AG04450 (cell line): Measurements from ENCODE around the gene CARNS1. TPM values are rescaled to one million over a fixed set of nuclear protein-coding genes. Genes with fewer than 3 reads are reported as not detected.

Source experiments
- CTCF ChIA-PET: fragments of 300-600, 350-600 bp; formaldehyde crosslinking; extraction: SDS; loops from one replicate; lab custom pipeline; 2022; ENCODE audit warnings: antibody characterized with exemption, inconsistent platforms; lab: Charles Lee
- POLR2A ChIA-PET: fragments of 350-600 bp; formaldehyde crosslinking; extraction: SDS; loops from one replicate; lab custom pipeline; 2021; ENCODE audit warnings: antibody characterized with exemption, inconsistent platforms; lab: Yijun Ruan, JAX
- DNase-seq: peaks from one replicate; pipeline ENCODE4 v3.0.0-alpha.2; 2011; ENCODE audit warnings: low read depth, low spot score
- H3K27ac ChIP-seq: one replicate; pipeline ENCODE4 v1.5.1; 2012; ENCODE audit warnings: low read depth, low read length, control low read depth
- H3K27me3 ChIP-seq: one replicate; pipeline ENCODE4 v1.6.0; 2012; ENCODE audit warnings: low read length; ENCODE audit not compliant: control insufficient read depth, insufficient read depth
- H3K4me3 ChIP-seq: 2 replicates; pipeline ENCODE4 v1.5.1; 2011; ENCODE audit warnings: mild to moderate bottlenecking, low read depth, low read length, control low read depth
- H3K9me3 ChIP-seq: 2 replicates; pipeline ENCODE4 v1.5.1; 2012; ENCODE audit warnings: low read length; ENCODE audit not compliant: control insufficient read depth, insufficient read depth
- polyA plus RNA-seq: library from polyadenylated mRNA; depleted of rRNA; stranded (reverse); fragments of >200 nt; gene quantifications from 2 replicates; pipeline ENCODE4 v1.2.3, GENCODE V29; 2011
- TF ChIP-seq, protein P1 (sequence below): IDR thresholded peaks from 2 replicates; pipeline ENCODE4 v1.5.1; 2011; ENCODE audit warnings: low read depth, low read length, control low read depth, inconsistent platforms

CARNS1 gene
- polyA plus RNA-seq, 1 experiment, result 0.09 TPM

DNA sequence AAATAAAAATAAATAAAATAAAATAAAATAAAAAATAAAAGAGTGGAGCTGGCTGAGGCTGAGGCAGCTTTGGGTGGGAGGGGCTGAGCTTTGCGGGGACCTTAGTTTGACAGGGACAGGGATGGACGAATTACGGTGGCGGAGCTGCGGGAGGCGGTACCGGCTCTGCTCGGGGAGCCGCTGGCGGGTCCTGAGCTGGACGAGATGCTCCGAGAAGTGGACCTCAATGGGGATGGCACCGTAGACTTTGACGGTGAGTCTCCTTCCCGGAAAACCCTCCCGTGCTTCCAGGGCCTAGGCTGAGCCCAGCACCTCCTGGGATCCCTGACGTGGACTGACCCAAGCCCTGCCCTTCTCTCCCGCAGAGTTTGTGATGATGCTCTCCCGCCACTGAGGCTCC, 42.8 kb downstream of the CARNS1 start:
- DNase-seq, result no peak
- Histone ChIP-seq H3K27ac (no peak overlapping the region), H3K4me3 (no peak overlapping the region), H3K9me3 (no peaks in the 10 kb centered on the region; the same call in 1 of the 2 replicates), H3K27me3 (peaks cover 21% of the 10 kb centered on the region)
- TF ChIP-seq, protein P1, sequence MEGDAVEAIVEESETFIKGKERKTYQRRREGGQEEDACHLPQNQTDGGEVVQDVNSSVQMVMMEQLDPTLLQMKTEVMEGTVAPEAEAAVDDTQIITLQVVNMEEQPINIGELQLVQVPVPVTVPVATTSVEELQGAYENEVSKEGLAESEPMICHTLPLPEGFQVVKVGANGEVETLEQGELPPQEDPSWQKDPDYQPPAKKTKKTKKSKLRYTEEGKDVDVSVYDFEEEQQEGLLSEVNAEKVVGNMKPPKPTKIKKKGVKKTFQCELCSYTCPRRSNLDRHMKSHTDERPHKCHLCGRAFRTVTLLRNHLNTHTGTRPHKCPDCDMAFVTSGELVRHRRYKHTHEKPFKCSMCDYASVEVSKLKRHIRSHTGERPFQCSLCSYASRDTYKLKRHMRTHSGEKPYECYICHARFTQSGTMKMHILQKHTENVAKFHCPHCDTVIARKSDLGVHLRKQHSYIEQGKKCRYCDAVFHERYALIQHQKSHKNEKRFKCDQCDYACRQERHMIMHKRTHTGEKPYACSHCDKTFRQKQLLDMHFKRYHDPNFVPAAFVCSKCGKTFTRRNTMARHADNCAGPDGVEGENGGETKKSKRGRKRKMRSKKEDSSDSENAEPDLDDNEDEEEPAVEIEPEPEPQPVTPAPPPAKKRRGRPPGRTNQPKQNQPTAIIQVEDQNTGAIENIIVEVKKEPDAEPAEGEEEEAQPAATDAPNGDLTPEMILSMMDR, result no peak
- ChIA-PET CTCF (interaction anchor here (0.5 kb wide), 1 partner anchor 21 kb away, joined by 5 read pairs; no protein-coding TSS in a partner anchor), POLR2A (interaction anchor here (0.6 kb wide), 1 partner anchor 9 kb away, joined by 3 read pairs; no protein-coding TSS in a partner anchor)

DNA sequence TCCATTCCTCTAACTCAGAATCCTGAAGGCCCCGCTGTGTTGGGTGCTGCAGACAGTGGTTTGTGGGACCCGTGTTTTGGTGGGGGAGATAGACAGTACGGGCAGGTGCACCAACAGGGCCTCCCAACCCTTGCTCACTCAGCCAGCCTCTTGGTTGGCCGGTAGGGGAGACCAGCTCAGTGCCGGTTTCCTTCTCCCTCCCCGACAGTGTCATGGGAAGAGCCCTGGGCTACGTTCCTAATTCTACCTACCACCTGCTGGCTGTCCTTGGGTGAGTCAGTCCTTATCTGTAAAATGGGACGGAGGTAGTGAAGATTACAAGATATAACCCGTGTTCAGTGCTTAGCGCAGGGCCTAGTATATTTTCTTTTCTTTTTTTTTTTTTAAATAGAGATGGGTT, 47.7 kb downstream of the CARNS1 start:
- Histone ChIP-seq H3K27me3 (peaks cover 2% of the 10 kb centered on the region), H3K4me3 (no peak overlapping the region), H3K9me3 (peaks cover 8% of the 10 kb centered on the region; the same call in 1 of the 2 replicates), H3K27ac (no peak overlapping the region)
- DNase-seq, result no peak
- ChIA-PET POLR2A (no interaction called here), CTCF (interaction anchor here (0.8 kb wide), 1 partner anchor 61 kb away, joined by 3 read pairs; the partner anchor contains the start of gene PPP1CA)
- TF ChIP-seq, protein P1, result no peak

DNA sequence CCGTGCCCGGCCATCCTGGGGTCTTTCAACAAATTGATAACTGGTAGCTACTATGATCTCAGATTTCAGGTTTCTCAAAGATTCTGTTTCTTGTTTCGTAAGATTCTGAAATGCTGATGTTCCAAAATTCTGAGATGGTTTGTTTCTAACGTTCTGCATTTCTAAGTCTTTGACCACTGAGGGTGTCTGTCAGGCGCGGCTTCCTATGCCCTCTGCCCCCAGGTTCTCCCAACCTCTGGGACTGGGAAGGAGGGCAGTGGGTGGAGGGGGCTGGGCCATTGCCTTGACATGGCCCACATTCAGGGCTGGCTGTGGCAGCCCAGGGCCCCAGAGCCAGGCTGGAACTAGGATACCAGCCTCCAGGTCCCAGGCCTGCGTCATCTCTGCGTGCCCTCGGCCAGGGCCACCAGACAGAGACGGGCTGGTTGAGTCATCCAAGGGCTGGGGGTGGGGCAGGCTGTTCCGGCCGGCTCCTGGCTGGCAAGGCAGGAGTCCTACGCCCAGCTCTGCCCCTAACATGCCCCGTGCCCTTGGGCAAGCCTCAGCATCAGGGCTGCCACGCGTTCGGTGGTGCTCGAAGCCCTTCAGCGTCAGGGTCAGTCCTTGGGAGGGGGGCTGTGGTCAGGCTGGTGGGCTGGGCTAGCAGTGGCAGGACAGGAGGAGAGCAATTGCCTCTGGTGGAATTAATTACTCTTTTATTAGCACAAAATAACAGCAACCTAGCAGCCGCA, 48.4 kb downstream of the CARNS1 start:
- TF ChIP-seq, protein P1, result no peak
- Histone ChIP-seq H3K27ac (no peak overlapping the region), H3K4me3 (no peak overlapping the region), H3K27me3 (peaks cover 2% of the 10 kb centered on the region), H3K9me3 (peaks cover 10% of the 10 kb centered on the region; the same call in 1 of the 2 replicates)
- POLR2A ChIA-PET, result no interaction called here
- CTCF ChIA-PET, result interaction anchor here (0.8 kb wide), 1 partner anchor 62 kb away, joined by 3 read pairs; the partner anchor contains the start of gene PPP1CA
- no peak for DNase-seq

DNA sequence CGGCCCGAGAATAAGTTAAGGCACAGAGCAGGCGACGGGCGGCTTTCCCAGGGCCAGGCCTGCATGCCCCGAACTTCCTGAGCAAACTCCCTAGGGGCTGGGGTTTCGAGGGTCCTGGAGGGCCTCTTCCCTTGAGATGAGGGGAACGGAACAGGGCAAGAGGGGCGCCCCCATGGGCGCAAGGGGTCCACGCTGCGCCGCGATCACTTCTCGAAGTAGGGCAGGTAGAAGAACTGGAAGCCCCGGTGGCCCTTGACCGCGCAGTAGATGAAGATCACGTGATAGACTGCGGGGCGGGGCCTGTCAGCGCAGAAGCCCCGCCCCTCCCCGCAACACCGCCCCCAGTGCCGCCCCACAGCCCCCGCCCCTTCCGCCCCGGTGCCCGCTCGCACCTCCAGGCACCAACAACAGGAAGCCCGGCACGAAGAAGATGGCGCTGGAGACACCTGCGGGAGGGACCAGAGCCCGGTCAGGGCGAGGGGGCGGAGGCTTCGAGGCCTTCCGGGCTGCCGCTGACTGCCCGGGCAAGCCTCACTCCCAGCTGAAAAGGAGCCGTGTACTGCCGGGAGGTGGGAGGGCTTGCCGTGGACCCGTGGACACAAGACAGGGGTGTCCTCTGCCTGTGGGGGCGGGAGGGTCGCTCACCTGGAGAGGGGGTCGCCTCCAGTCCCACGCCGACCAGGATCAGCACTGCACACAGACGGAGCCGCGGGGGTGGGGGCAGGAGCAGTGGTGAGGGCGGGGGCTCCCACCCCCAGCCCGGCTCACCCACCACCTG, 49.1 kb downstream of the CARNS1 start:
- ChIA-PET CTCF (no interaction called here), POLR2A (interaction anchor here (0.6 kb wide), 1 partner anchor 15 kb away, joined by 3 read pairs; no protein-coding TSS in a partner anchor)
- peaks cover 2% of the 10 kb centered on the region for H3K27me3 ChIP-seq
- no peak overlapping the region for H3K27ac ChIP-seq
- DNase-seq, result no peak
- peak overlapping the region; percentile 63 for H3K4me3 ChIP-seq
- peaks cover 10% of the 10 kb centered on the region; the same call in 1 of the 2 replicates for H3K9me3 ChIP-seq
- TF ChIP-seq, protein P1, result no peak
